HTERT RPE-1 (cell line): ENCODE results near the gene PDX1.

Experiments used
- in situ Hi-C: fragments of 300-500 bp; cut with MboI; formaldehyde crosslinking; loops from 4 replicates; pipeline ENCODE4 v1.14.3; 2020; ENCODE audit warnings: low sequenced_read_pairs

PDX1 gene

DNA sequence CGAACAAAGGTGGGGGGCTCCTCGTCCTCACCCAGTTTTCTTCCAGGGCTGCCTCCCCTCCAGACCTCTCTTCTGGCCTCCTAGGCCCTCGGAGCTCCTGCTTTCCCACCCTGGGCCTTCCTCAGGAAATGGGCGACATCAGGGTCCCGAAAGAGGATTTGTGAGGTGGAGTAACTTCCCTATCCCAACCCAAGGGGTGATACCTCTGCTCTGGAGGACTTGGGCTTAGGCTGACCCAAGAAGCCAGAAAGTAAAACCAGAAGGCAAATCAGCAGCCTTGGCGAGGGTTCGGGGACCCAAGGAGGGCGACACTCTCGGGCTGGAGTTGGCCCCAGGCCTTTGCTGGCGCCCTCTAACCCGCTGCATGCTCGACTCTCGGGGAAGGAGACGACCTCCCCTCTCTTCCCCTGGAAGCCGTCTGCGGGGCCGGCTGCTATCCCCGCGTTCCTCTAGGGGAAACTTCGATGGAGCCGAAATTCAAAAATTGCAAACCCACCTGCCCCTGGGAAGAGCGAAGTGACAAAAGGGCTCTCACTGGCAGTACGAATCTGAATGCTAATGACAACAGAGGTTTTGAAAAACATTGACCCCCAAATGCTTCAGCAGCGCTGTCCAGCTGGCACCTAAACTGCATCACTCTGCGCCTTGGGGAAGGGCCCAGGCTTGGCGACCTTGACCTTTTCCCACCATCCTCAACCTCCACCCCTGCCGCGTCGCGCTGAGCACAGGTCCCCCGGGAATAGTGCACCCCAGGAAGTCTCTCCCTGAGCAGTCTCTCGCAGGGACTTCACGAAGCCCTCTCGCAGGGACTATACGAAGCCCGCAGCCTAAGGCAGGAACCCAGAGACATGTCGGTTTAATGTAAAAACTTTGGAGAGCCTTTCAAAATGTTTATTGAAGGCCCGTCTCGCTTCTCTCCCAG is 2.4 kb downstream of the PDX1 start:
- in situ Hi-C loops, result no loop called here

GRCh38 chr13:27922883-27923612 is 3.2 kb downstream of the PDX1 start:
- in situ Hi-C loops, result no loop called here

GRCh38 chr13:27923794-27924528 is 4.2 kb downstream of the PDX1 start:
- in situ Hi-C loops, result no loop called here

DNA sequence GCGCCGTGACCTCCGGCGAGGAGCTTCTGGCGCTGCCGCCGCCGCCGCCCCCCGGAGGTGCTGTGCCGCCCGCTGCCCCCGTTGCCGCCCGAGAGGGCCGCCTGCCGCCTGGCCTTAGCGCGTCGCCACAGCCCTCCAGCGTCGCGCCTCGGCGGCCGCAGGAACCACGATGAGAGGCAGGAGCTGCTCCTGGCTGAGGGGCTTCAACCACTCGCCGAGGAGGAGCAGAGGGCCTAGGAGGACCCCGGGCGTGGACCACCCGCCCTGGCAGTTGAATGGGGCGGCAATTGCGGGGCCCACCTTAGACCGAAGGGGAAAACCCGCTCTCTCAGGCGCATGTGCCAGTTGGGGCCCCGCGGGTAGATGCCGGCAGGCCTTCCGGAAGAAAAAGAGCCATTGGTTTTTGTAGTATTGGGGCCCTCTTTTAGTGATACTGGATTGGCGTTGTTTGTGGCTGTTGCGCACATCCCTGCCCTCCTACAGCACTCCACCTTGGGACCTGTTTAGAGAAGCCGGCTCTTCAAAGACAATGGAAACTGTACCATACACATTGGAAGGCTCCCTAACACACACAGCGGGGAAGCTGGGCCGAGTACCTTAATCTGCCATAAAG is 4.8 kb downstream of the PDX1 start:
- in situ Hi-C loops, result no loop called here

DNA sequence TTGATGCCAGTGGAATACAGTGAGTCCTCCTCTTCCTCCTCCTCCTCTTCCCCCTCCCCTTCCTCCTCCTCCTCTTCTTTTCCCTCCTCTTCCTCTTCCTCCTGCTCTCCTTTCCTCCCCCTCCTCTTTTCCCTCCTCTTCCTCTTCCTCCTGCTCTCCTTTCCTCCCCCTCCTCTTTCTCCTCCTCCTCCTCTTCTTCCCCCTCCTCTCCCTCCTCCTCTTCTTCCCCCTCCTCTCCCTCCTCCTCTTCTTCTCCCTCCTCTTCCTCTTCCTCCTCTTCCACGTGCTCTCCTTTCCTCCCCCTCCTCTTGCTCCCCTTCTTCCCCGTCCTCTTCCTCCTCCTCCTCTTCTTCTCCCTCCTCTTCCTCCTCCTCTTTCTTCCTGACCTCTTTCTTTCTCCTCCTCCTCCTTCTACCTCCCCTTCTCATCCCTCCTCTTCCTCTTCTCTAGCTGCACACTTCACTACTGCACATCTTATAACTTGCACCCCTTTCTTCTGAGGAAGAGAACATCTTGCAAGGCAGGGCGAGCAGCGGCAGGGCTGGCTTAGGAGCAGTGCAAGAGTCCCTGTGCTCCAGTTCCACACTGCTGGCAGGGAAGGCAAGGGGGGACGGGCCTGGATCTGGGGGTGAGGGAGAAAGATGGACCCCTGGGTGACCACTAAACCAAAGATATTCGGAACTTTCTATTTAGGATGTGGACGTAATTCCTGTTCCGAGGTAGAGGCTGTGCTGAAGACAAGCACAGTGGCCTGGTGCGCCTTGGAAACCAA is 5.6 kb downstream of the PDX1 start:
- in situ Hi-C loops, result no loop called here

DNA sequence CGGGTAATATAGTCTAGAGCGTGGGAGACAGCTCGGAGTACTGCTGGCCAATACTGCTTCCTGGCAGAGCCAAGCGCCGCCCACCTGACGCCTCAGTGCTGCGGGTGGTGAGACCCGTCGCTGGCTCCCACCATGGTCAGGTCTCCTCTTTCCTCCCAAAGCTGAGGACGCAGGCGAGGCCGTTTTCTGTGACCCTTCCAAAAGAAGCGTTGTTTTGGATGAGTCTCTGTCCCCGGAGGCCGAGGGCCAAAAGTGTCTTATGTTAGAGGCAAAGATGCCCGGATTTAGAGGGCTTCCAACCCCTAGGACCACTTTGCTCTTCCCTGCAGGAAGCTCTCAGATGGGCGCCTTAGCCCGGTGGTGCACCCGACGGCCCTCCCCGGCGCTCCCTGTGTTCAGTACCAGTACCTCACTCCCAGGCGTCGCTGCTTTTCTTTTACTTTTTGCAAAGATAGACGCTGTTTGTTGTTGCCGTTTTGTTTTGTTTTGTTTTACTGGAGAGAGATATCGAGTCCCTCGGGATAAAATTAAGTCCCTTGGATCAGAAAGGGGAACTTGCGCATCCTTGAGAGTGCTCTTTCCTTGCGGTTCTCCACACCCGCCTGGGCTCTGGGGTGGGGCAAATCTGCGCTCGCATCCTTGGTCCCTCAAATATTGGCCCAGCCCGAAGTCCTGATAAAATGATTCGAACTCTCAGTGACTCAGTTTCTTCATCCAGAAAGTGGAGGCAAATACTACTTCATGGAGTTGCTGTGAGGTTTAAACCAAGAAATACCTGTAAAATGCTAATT is 7.0 kb downstream of the PDX1 start:
- in situ Hi-C loops, result no loop called here

DNA sequence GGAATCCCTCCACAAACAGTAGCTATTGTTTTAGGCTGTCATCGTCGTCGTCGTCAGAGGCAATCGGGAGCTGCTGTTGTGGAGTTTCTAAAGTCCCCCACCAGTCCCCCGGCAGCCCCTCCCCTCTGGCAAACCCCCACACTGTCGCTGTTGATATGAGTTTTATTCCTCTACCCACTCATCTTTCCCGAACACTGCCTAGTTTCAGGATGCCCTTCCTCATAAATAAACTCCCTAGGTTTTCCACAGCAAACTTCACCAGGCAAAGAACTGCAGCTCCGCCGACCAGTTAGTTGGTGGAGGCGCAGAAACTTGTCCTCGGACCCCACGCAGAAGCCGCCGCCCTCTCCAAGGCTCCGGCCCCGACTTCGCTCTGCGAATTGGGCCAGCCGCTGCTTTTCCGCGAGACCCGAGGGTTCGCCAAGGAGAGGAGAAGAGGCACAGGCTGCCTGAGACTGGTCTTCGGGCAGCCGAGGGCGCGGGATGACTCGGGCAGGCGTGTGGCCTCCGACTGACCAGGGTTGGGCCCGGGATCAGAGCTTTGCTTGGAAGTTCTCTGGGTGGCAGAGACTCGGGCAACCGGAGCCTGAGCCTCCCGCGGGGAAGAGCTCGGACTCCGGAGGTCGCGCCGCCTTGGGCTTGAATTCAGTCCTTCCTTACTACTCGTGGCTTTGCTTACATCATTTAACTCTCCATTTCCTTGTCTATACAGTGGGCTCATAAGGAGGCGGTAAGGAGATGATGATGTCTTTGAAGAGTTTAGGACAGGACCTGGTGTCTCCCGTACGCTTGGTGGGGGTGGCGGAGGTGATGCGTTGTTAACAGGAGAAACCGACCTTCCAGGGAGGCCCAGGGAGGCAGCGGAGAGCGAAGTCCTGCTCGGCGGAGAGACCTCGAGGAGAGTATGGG is 7.9 kb downstream of the PDX1 start:
- in situ Hi-C loops, result no loop called here

DNA sequence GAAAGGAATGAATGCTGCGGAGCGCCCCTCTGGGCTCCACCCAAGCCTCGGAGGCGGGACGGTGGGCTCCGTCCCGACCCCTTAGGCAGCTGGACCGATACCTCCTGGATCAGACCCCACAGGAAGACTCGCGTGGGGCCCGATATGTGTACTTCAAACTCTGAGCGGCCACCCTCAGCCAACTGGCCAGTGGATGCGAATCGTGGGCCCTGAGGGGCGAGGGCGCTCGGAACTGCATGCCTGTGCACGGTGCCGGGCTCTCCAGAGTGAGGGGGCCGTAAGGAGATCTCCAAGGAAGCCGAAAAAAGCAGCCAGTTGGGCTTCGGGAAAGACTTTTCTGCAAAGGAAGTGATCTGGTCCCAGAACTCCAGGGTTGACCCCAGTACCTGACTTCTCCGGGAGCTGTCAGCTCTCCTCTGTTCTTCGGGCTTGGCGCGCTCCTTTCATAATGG is 8.6 kb downstream of the PDX1 start:
- in situ Hi-C loops, result no loop called here

DNA sequence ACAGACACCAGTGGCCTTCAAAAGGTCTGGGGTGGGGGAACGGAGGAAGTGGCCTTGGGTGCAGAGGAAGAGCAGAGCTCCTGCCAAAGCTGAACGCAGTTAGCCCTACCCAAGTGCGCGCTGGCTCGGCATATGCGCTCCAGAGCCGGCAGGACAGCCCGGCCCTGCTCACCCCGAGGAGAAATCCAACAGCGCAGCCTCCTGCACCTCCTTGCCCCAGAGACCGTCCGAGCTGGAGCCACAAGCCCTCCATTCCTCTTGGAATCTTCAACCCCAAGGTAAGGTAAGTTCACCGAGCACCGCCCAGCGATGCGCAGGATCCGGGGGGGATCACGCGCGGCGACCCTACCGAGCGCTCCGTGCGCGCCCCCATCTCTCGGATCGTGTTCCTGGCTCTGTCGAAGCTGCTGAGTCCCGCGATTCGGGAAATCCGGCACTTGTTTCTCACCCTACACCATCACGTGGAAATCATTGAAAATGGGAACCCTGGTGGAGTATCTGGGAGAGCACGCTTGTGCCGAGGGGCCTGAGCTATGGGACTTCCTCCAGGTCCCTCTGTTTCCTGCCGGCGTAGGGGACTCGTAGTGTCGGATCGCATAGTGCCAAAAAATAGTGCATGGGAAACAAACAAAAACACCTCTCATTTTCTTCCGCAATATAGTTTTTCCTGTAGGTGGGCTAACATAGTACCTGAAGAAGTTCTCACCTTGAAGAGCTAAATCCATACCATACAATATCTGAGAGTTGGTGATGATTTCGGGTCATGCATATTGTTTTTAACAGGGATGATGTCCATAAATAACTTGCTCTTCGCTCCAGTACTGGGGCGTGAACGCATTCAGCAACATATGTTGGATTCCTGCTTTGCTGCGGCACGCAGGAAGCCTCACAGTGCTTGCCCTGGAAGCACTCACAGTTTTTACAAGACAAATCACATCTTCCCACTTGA is 9.3 kb downstream of the PDX1 start:
- in situ Hi-C loops, result no loop called here

DNA sequence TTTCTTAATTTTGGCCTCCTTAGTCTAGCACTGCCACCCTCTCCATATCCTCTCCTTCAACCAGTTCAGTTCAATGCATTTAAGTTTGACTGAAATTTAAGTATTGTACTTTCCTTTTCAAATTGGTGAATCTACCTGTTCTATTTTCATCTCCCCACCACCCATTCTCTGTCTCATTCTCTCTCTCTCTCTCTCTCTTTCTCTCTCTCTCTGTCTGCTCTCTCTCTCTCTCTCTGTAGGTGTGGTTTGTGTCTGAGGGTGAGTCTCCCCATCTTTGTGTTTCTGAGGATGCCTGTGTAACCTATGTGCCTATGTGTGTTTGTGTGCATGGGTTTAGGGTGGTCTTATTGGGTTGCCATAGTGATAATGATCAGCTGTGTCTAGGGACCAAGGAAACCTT is 10.1 kb downstream of the PDX1 start:
- in situ Hi-C loops, result no loop called here

DNA sequence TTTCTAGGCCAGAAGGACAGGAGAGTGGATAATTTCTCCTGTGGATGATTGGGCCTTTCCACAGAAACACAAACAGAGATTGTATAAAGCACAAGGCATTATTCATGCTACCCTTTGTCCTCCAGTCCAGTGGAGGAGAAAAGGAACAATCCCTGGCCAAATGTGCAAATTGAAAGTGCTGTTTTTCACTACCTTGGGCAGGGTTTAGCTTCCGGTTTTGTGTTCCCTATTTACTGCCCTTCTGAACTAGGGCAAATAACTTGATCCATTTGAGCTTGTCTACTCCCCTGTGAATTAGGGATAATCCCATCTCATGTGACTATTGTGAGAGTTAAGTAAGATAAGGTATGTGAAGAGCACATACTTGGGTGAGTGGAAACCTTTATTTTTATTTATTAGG is 13.3 kb downstream of the PDX1 start:
- in situ Hi-C loops, result no loop called here

GRCh38 chr13:27933580-27934328 is 14.0 kb downstream of the PDX1 start:
- in situ Hi-C loops, result no loop called here

DNA sequence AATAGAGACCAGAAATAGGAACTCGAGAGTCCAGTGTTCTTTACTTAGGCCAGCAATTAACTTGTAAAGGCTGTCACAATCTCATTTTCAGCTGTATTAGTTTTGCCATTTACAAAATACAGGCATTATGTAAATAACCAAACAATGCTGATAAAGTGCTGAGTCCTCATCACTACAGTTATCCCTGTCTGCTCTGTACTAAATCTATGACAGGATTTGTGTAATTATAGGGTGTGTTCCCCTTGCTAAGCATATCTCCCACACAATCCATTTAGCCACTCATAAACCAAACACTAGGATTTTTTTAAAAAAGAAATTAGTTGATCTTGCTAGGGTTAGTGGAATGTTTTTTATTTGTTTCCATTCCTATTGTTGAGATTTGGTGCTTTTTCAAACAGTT is 23.2 kb downstream of the PDX1 start:
- in situ Hi-C loops, result no loop called here

DNA sequence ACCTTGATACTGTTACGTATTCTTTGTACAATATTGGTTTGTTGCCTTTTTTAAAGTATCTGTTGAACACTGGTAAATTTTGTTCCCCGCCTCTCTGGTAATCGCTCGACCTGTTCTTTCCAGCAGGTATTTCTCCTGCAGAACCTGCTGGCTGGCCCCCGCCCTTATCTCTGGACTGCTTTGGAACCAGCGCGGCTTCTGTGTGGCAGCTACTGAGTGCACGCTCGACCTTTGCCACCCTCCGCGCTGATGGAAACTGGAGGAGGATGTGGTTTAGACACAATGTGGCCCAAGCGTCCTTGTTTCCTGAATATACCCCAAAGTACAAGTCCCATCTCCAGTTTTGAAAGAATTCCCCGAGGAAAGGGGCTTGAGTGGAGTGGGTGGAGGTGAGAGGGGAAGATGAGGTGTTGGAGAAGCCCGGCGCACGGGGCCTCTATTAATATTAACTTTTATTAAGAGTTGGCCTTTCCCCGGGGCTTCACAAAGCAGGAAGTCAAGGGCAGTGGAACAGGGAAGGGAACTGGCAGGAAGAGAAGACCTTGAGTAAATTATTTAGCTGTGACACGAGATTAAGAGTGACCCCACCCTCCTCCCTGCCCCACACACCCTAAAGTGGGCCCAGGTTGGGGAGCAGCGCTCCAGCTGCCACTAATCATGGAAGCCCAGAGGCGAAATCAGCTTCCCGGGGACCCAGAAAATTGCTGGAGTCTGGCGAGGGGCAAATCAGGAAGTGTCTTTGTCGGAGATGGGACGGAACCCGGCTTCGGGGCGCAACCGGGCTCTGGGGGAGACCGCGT is 33.3 kb downstream of the PDX1 start:
- in situ Hi-C loops, result no loop called here

- in situ Hi-C loops, result no loop called here
Observed at GRCh38 chr13:27953676-27954405, 34.0 kb downstream of the PDX1 start.
